WTC11 (cell line): Measurements from ENCODE around the gene AFF3. TPM values are rescaled to one million over a fixed set of nuclear protein-coding genes. Genes with fewer than 3 reads are reported as not detected.

Source experiments
- ATAC-seq: fragments of 200-7000 bp; cut with Tn5 transposase; 2 replicates; pipeline ENCODE4 v1.10.0; 2021; ENCODE audit warnings: mild to moderate bottlenecking, moderate library complexity
- CTCF ChIA-PET: fragments of 300-600 bp; sonication (Branson Sonifier 250); formaldehyde crosslinking; loops from one replicate; lab custom pipeline; 2021; ENCODE audit warnings: antibody characterized with exemption; lab: Charles Lee
- POLR2A ChIA-PET: fragments of 350-600 bp; sonication (Branson Sonifier 250); formaldehyde crosslinking; loops from one replicate; lab custom pipeline; 2021; ENCODE audit warnings: antibody characterized with exemption; lab: Charles Lee
- DNase-seq: peaks from one replicate; pipeline ENCODE4 v3.0.0; 2021; ENCODE audit warnings: low spot score
- H3K27ac Mint-ChIP-seq: 2 replicates; pipeline ENCODE4 v1.8.0; 2021; ENCODE audit warnings: mixed read lengths
- H3K27me3 Mint-ChIP-seq: 2 replicates; pipeline ENCODE4 v1.8.0; 2021; ENCODE audit warnings: low read depth, mild to moderate bottlenecking, moderate library complexity, mixed read lengths
- H3K36me3 Mint-ChIP-seq: 2 replicates; pipeline ENCODE4 v1.8.0; 2021; ENCODE audit warnings: mixed read lengths
- H3K4me1 Mint-ChIP-seq: 2 replicates; pipeline ENCODE4 v1.8.0; 2022; ENCODE audit warnings: mixed read lengths
- H3K4me3 Mint-ChIP-seq: 2 replicates; pipeline ENCODE4 v1.8.0; 2021; ENCODE audit warnings: mild to moderate bottlenecking, moderate library complexity, mixed read lengths
- H3K9me3 Mint-ChIP-seq: 2 replicates; pipeline ENCODE4 v1.8.0; 2021; ENCODE audit warnings: mixed read lengths
- AR ChIP-seq: fragments of 250-450 bp; sonication (Bioruptor Pico); IDR thresholded peaks from 2 replicates; pipeline ENCODE4 v1.9.0; 2021; ENCODE audit warnings: mild to moderate bottlenecking
- ATF2 ChIP-seq: sonication (generic); formaldehyde crosslinking; IDR thresholded peaks from 2 replicates; pipeline ENCODE4 v1.8.1; 2022; ENCODE audit warnings: low read depth, missing genetic modification reagents, borderline replicate concordance
- CTCF ChIP-seq: fragments of 200-600 bp; IDR thresholded peaks from 2 replicates; pipeline ENCODE4 v1.8.0; 2022; ENCODE audit warnings: antibody characterized with exemption
- JUN ChIP-seq: sonication (generic); formaldehyde crosslinking; IDR thresholded peaks from 2 replicates; pipeline ENCODE4 v1.8.0; 2023; ENCODE audit warnings: mild to moderate bottlenecking, missing genetic modification reagents
- KAT7 ChIP-seq: sonication (generic); formaldehyde crosslinking; IDR thresholded peaks from 2 replicates; pipeline ENCODE4 v1.8.1; 2023; ENCODE audit warnings: missing genetic modification reagents, mild to moderate bottlenecking, borderline replicate concordance
- NR2C2 ChIP-seq: sonication (generic); formaldehyde crosslinking; IDR thresholded peaks from 2 replicates; pipeline ENCODE4 v1.8.0; 2022; ENCODE audit warnings: mild to moderate bottlenecking, missing genetic modification reagents
- RORB ChIP-seq: fragments of 250-450 bp; sonication (Bioruptor Pico); IDR thresholded peaks from 2 replicates; pipeline ENCODE4 v1.9.0; 2021; ENCODE audit warnings: mild to moderate bottlenecking
- SMAD3 ChIP-seq: sonication (generic); formaldehyde crosslinking; IDR thresholded peaks from 2 replicates; pipeline ENCODE4 v1.8.0; 2022; ENCODE audit warnings: missing genetic modification reagents, mild to moderate bottlenecking, borderline replicate concordance
- SOX15 ChIP-seq: fragments of 250-450 bp; sonication (Bioruptor Pico); IDR thresholded peaks from 2 replicates; pipeline ENCODE4 v1.9.0; 2021; ENCODE audit warnings: mild to moderate bottlenecking
- TCF7 ChIP-seq: sonication (generic); formaldehyde crosslinking; IDR thresholded peaks from 2 replicates; pipeline ENCODE4 v1.8.0; 2022; ENCODE audit warnings: mild to moderate bottlenecking, low read depth, missing genetic modification reagents, moderate library complexity
- TEAD1 ChIP-seq: sonication (generic); formaldehyde crosslinking; IDR thresholded peaks from 2 replicates; pipeline ENCODE4 v1.8.0; 2022; ENCODE audit warnings: mild to moderate bottlenecking, missing genetic modification reagents
- USF2 ChIP-seq: sonication (generic); formaldehyde crosslinking; IDR thresholded peaks from 2 replicates; pipeline ENCODE4 v1.8.1; 2023; ENCODE audit warnings: mild to moderate bottlenecking, missing genetic modification reagents, moderate library complexity
- ZNF138 ChIP-seq: sonication (generic); formaldehyde crosslinking; conservative IDR thresholded peaks from 2 replicates; pipeline ENCODE4 v1.8.1; 2022; ENCODE audit warnings: mild to moderate bottlenecking, moderate library complexity, missing genetic modification reagents
- ZNF263 ChIP-seq: sonication (generic); formaldehyde crosslinking; IDR thresholded peaks from 2 replicates; pipeline ENCODE4 v1.8.1; 2022; ENCODE audit warnings: low read depth, mild to moderate bottlenecking, moderate library complexity, missing genetic modification reagents
- ZNF423 ChIP-seq: fragments of 250-450 bp; sonication (Bioruptor Pico); IDR thresholded peaks from 2 replicates; pipeline ENCODE4 v2.1.2; 2022; ENCODE audit warnings: mild to moderate bottlenecking, moderate library complexity
- total RNA-seq: library from RNA; stranded (reverse); gene quantifications from 3 replicates; pipeline ENCODE4 v1.2.3, GENCODE V29; 2021
- TF ChIP-seq, protein P1 (sequence below): sonication (generic); formaldehyde crosslinking; IDR thresholded peaks from 2 replicates; pipeline ENCODE4 v1.8.1; 2023; ENCODE audit warnings: mild to moderate bottlenecking, missing genetic modification reagents, moderate library complexity
- TF ChIP-seq, protein P2 (sequence below): sonication (generic); formaldehyde crosslinking; IDR thresholded peaks from 2 replicates; pipeline ENCODE4 v1.8.0; 2022; ENCODE audit warnings: missing genetic modification reagents
- TF ChIP-seq, protein P3 (sequence below): sonication (generic); formaldehyde crosslinking; IDR thresholded peaks from 2 replicates; pipeline ENCODE4 v1.8.0; 2022; ENCODE audit warnings: mild to moderate bottlenecking, missing genetic modification reagents

Gene AFF3
- total RNA-seq, 1 experiment from 2014 or later: 1.2 TPM

DNA sequence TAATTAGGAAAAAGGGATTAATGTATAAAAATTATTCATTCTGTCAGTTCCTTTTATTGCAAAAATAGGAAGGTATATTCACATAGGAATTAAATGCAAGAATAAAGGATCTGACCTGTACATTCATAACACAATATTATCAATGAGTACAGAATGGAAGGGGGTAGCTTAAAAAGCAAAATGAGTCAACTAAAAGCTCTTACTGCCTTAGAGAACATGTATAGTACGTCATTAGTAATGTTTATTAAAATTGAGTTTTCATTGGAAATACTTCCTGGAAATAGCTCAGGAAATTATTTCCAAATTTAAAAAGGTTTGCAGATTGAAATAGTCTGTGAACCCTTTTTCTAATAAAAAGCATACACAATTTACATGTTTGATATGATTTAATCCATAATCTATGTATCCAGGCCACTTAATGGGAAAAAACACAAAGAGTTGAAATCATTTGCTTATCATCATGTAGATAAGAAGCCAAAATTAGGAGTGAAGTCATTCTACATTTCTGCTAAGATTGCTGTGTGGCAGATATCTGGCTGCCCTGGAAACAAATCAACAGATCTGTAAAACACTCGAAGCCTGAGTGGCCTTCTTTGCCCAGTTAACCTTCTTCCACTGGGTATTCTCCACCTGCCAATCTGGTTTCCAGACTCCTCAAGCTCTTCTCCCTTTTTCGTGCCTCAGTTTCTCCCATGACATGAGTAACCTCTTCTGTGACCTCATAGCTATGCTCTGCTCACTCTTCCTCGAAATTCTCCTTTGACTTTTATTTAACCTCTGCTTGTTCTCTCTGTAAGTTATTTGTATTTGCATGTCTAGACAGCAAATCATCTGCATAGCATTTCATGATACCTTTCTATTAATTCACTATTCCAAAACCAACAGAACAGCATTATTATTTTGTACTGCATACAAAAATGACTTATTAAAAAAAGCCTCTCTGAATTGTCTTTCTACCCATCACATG is 471.3 kb downstream of the AFF3 start (continued):
- TF ChIP-seq USF2 (CRISPR knock-in tag) (no peak), KAT7 (no peak)

DNA sequence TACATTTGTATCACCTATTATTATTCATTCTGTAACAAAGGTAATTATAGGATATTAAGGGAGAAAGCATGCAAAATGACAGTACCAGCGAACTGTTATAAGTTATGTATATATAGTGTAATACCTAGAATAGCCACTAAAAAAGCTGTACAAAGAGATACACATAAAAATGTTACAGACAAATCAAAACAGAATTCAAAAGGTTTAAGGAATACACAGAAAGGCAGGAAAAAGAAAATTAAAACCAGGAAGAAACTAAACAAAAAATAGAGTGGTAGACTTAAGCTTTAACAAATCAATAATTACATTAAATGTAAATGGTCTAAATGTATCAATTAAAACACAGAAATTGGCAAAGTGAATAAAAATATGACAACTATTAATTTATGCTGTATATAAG is 476.1 kb downstream of the AFF3 start:
- Mint-ChIP-seq H3K27ac (no peak overlapping the region), H3K36me3 (peaks cover 6% of the 10 kb centered on the region), H3K4me3 (no peak overlapping the region), H3K27me3 (no peaks in the 10 kb centered on the region), H3K9me3 (peaks cover 22% of the 10 kb centered on the region), H3K4me1 (no peaks in the 10 kb centered on the region)
- ATAC-seq (no peak), DNase-seq (no peak)
- ChIA-PET POLR2A (no interaction called here), CTCF (interaction anchor here (0.5 to 1.4 kb wide), 4 partner anchors 11 to 827 kb away, joined by 3 to 4 read pairs (median 4); no protein-coding TSS in a partner anchor)
- no peak for TF ChIP-seq TCF7 (CRISPR knock-in tag)
- TF ChIP-seq, protein P1, sequence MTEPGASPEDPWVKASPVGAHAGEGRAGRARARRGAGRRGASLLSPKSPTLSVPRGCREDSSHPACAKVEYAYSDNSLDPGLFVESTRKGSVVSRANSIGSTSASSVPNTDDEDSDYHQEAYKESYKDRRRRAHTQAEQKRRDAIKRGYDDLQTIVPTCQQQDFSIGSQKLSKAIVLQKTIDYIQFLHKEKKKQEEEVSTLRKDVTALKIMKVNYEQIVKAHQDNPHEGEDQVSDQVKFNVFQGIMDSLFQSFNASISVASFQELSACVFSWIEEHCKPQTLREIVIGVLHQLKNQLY (CRISPR knock-in tag): no peak
- no peak for TF ChIP-seq CTCF
- TF ChIP-seq SMAD3 (CRISPR knock-in tag): no peak
- no peak for TF ChIP-seq ZNF423 (CRISPR knock-in tag)
- TF ChIP-seq NR2C2 (CRISPR knock-in tag): no peak

GRCh38 chr2:99663641-99664040 is 478.7 kb downstream of the AFF3 start:
- Mint-ChIP-seq H3K36me3 (no peaks in the 10 kb centered on the region), H3K27ac (no peak overlapping the region), H3K4me3 (no peak overlapping the region), H3K9me3 (peaks cover 14% of the 10 kb centered on the region), H3K4me1 (peaks cover 8% of the 10 kb centered on the region), H3K27me3 (no peaks in the 10 kb centered on the region)
- no peak for DNase-seq
- ChIA-PET POLR2A (no interaction called here), CTCF (interaction anchor here (1.1 to 1.6 kb wide), 2 partner anchors 10 to 104 kb away, joined by 3 to 4 read pairs; no protein-coding TSS in a partner anchor)
- no peak for ATAC-seq
- TF ChIP-seq NR2C2 (CRISPR knock-in tag) (no peak), AR (no peak), RORB (CRISPR knock-in tag) (no peak), JUN (no peak), ZNF138 (no peak), TEAD1 (CRISPR knock-in tag) (no peak), SOX15 (CRISPR knock-in tag) (no peak), ZNF263 (CRISPR knock-in tag) (no peak), ATF2 (CRISPR knock-in tag) (no peak)
- TF ChIP-seq, protein P2, sequence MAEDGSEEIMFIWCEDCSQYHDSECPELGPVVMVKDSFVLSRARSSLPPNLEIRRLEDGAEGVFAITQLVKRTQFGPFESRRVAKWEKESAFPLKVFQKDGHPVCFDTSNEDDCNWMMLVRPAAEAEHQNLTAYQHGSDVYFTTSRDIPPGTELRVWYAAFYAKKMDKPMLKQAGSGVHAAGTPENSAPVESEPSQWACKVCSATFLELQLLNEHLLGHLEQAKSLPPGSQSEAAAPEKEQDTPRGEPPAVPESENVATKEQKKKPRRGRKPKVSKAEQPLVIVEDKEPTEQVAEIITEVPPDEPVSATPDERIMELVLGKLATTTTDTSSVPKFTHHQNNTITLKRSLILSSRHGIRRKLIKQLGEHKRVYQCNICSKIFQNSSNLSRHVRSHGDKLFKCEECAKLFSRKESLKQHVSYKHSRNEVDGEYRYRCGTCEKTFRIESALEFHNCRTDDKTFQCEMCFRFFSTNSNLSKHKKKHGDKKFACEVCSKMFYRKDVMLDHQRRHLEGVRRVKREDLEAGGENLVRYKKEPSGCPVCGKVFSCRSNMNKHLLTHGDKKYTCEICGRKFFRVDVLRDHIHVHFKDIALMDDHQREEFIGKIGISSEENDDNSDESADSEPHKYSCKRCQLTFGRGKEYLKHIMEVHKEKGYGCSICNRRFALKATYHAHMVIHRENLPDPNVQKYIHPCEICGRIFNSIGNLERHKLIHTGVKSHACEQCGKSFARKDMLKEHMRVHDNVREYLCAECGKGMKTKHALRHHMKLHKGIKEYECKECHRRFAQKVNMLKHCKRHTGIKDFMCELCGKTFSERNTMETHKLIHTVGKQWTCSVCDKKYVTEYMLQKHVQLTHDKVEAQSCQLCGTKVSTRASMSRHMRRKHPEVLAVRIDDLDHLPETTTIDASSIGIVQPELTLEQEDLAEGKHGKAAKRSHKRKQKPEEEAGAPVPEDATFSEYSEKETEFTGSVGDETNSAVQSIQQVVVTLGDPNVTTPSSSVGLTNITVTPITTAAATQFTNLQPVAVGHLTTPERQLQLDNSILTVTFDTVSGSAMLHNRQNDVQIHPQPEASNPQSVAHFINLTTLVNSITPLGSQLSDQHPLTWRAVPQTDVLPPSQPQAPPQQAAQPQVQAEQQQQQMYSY (CRISPR knock-in tag): no peak
- TF ChIP-seq, protein P3, sequence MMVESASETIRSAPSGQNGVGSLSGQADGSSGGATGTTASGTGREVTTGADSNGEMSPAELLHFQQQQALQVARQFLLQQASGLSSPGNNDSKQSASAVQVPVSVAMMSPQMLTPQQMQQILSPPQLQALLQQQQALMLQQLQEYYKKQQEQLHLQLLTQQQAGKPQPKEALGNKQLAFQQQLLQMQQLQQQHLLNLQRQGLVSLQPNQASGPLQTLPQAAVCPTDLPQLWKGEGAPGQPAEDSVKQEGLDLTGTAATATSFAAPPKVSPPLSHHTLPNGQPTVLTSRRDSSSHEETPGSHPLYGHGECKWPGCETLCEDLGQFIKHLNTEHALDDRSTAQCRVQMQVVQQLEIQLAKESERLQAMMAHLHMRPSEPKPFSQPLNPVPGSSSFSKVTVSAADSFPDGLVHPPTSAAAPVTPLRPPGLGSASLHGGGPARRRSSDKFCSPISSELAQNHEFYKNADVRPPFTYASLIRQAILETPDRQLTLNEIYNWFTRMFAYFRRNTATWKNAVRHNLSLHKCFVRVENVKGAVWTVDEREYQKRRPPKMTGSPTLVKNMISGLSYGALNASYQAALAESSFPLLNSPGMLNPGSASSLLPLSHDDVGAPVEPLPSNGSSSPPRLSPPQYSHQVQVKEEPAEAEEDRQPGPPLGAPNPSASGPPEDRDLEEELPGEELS (CRISPR knock-in tag): no peak
